GM19239 (cell line): ENCODE measurements around the gene CACNB2.

Experiments
- DNase-seq: peaks from one replicate; pipeline ENCODE4 v3.0.0; 2011; ENCODE audit warnings: low spot score; ENCODE audit not compliant: insufficient read length
- FAIRE-seq: peaks from 2 replicates; lab custom pipeline; 2011; peaks lifted over from hg19 to GRCh38; lab: Jason Lieb, UNC

The CACNB2 gene

GRCh38 chr10:18476076-18476647 is 335.9 kb downstream of the CACNB2 start:
- FAIRE-seq (no peak), DNase-seq (no peak)

- DNase-seq (no peak), FAIRE-seq (no peak)
Measured at GRCh38 chr10:18478354-18478753, 338.1 kb downstream of the CACNB2 start.

GRCh38 chr10:18479502-18479901 is 339.3 kb downstream of the CACNB2 start:
- FAIRE-seq: no peak
- no peak for DNase-seq

- FAIRE-seq (no peak), DNase-seq (no peak)
Measured at GRCh38 chr10:18483516-18484186, 343.4 kb downstream of the CACNB2 start.

- DNase-seq: no peak
- no peak for FAIRE-seq
Measured at GRCh38 chr10:18486438-18486837, 346.2 kb downstream of the CACNB2 start.

GRCh38 chr10:18490755-18491154 is 350.5 kb downstream of the CACNB2 start:
- DNase-seq (no peak), FAIRE-seq (no peak)

- DNase-seq (no peak), FAIRE-seq (no peak)
Measured at GRCh38 chr10:18497806-18498369, 357.7 kb downstream of the CACNB2 start.

- no peak for DNase-seq
- no peak for FAIRE-seq
Measured at GRCh38 chr10:18498998-18499397, 358.8 kb downstream of the CACNB2 start.

GRCh38 chr10:18500576-18500975 is 360.4 kb downstream of the CACNB2 start:
- no peak for DNase-seq
- no peak for FAIRE-seq

- peak; percentile 26 for DNase-seq
- FAIRE-seq: peak; percentile 83
Measured at GRCh38 chr10:18501198-18501597, 361.0 kb downstream of the CACNB2 start.

- FAIRE-seq (no peak), DNase-seq (no peak)
Measured at GRCh38 chr10:18501629-18502028, 361.4 kb downstream of the CACNB2 start.

- FAIRE-seq (no peak), DNase-seq (no peak)
Measured at GRCh38 chr10:18504161-18504560, 363.9 kb downstream of the CACNB2 start.

GRCh38 chr10:18505456-18506118 is 365.4 kb downstream of the CACNB2 start:
- FAIRE-seq (no peak), DNase-seq (no peak)

GRCh38 chr10:18508587-18508986 is 368.4 kb downstream of the CACNB2 start:
- FAIRE-seq: no peak
- DNase-seq: no peak

GRCh38 chr10:18514537-18514936 is 374.3 kb downstream of the CACNB2 start:
- no peak for DNase-seq

GRCh38 chr10:18516851-18517250 is 376.6 kb downstream of the CACNB2 start:
- DNase-seq: no peak
- FAIRE-seq: no peak

More at GRCh38 chr10:18514537-18514936, 374.3 kb downstream of the CACNB2 start:
- no peak for FAIRE-seq

GRCh38 chr10:18523025-18523424 is 382.8 kb downstream of the CACNB2 start:
- DNase-seq (no peak), FAIRE-seq (no peak)

GRCh38 chr10:18523858-18524257 is 383.6 kb downstream of the CACNB2 start:
- DNase-seq (no peak), FAIRE-seq (no peak)

- no peak for FAIRE-seq
Measured at GRCh38 chr10:18527687-18528086, 387.5 kb downstream of the CACNB2 start.

GRCh38 chr10:18528292-18528691 is 388.1 kb downstream of the CACNB2 start:
- DNase-seq (no peak), FAIRE-seq (no peak)

More at GRCh38 chr10:18527687-18528086, 387.5 kb downstream of the CACNB2 start:
- DNase-seq: no peak

- DNase-seq (no peak), FAIRE-seq (no peak)
Measured at GRCh38 chr10:18532881-18533535, 392.8 kb downstream of the CACNB2 start.
